Stimulated activated CD4-positive, alpha-beta T cell treated with anti-CD3 and anti-CD28 coated beads, Interleukin-4, amount 100 ng/mL, for 4 hours (primary cell): ENCODE results near the gene EBLN2.

Experiments used
- DNase-seq, 2 experiments: peaks; one replicate each; pipeline ENCODE4 v3.0.0-alpha.2; 2020

EBLN2 gene

GRCh38 chr3:73108750-73109149 is 47.3 kb downstream of the EBLN2 start:
- DNase-seq = no peak

DNA sequence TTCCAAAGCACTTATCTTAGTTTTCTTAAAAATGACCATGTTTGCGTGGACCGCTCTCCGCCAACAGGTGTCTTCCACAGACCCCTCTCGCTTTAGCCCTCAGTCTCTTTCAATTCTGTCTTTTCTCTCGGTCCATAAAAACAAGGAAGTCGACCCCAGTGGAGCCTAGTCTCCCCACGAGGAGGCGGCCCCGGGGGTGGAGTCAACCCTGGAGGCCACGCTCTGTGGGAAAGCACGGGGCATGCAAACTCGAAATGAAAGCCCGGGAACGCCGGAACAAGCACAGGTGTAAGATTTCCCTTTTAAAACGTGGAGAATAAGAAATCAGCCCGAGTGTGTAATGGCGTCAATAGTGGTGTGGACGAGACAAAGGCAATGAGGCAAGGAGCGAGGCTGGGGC is 49.1 kb downstream of the EBLN2 start:
- no peak for DNase-seq
